Neural cell (in vitro differentiated cells): ENCODE data around the gene NIPBL. TPM values are rescaled to one million over a fixed set of nuclear protein-coding genes. Genes with fewer than 3 reads are reported as not detected.
"Not testable (repeated sequence)": the region's sequence is repeated elsewhere in the genome, so short reads cannot be mapped to it uniquely, and the experiment has no call there.

ENCODE experiments used
- H2AFZ ChIP-seq: fragments of 200-600, 300-800 bp; sonication (generic), shearing (Covaris generic); 2 replicates; pipeline ENCODE4 v1.6.0; 2014; ENCODE audit warnings: low read depth, mild to moderate bottlenecking, antibody characterized with exemption, low read length, moderate library complexity
- H3F3A ChIP-seq: fragments of 200-600 bp; shearing (Covaris generic); 2 replicates; pipeline ENCODE4 v1.6.1; 2016; ENCODE audit warnings: mild to moderate bottlenecking, moderate library complexity, mixed read lengths, antibody characterized with exemption, low read length; ENCODE audit not compliant: insufficient read depth, poor library complexity, severe bottlenecking
- H3K27ac ChIP-seq: fragments of 200-600, 300-800 bp; sonication (generic), shearing (Covaris generic); 2 replicates; pipeline ENCODE4 v1.5.1; 2014; ENCODE audit warnings: mild to moderate bottlenecking, low read length, moderate library complexity
- H3K27me3 ChIP-seq: fragments of 300-800, 200-600 bp; sonication (generic), shearing (Covaris generic); 2 replicates; pipeline ENCODE4 v1.6.0; 2014; ENCODE audit warnings: mild to moderate bottlenecking, low read depth, low read length, moderate library complexity; ENCODE audit not compliant: insufficient read depth
- H3K36me3 ChIP-seq: fragments of 300-800, 200-600 bp; sonication (generic), shearing (Covaris generic); 2 replicates; pipeline ENCODE4 v1.5.1; 2014; ENCODE audit warnings: mild to moderate bottlenecking, antibody characterized with exemption, low read length, moderate library complexity; ENCODE audit not compliant: insufficient read depth
- H3K4me2 ChIP-seq: fragments of 300-800, 200-600 bp; sonication (generic), shearing (Covaris generic); 2 replicates; pipeline ENCODE4 v1.6.0; 2014; ENCODE audit warnings: mild to moderate bottlenecking, low read length
- H3K4me3 ChIP-seq: fragments of 300-800, 200-600 bp; sonication (generic), shearing (Covaris generic); 2 replicates; pipeline ENCODE4 v1.5.1; 2014; ENCODE audit warnings: mild to moderate bottlenecking, low read length, moderate library complexity
- H3K79me2 ChIP-seq: fragments of 200-600 bp; shearing (Covaris generic); replicated peaks from 2 replicates; pipeline ENCODE4 v1.6.0; 2014; ENCODE audit warnings: mild to moderate bottlenecking, low read length, moderate library complexity; ENCODE audit not compliant: insufficient read depth
- H3K9ac ChIP-seq: fragments of 300-800, 200-600 bp; sonication (generic), shearing (Covaris generic); 2 replicates; pipeline ENCODE4 v1.6.1; 2016; ENCODE audit warnings: mild to moderate bottlenecking, low read length, mixed read lengths
- H3K9me2 ChIP-seq: fragments of 200-600 bp; shearing (Covaris generic); 2 replicates; pipeline ENCODE4 v1.6.1; 2016; ENCODE audit warnings: mild to moderate bottlenecking, low read length, mixed read lengths; ENCODE audit not compliant: insufficient read depth
- H3K9me3 ChIP-seq: fragments of 200-600, 300-800 bp; sonication (generic), shearing (Covaris generic); 2 replicates; pipeline ENCODE4 v1.6.1; 2016; ENCODE audit warnings: mild to moderate bottlenecking, mixed run types, low read length, moderate library complexity, mixed read lengths
- H4K20me1 ChIP-seq: fragments of 200-600 bp; shearing (Covaris generic); 2 replicates; pipeline ENCODE4 v1.6.1; 2016; ENCODE audit warnings: mild to moderate bottlenecking, mixed run types; ENCODE audit not compliant: insufficient read depth
- EP300 ChIP-seq: fragments of 450-650 bp; conservative IDR thresholded peaks from 2 replicates; pipeline ENCODE4 v1.6.1; 2014; ENCODE audit warnings: antibody characterized with exemption, mild to moderate bottlenecking, moderate library complexity; ENCODE audit not compliant: poor library complexity, severe bottlenecking
- EZH2 ChIP-seq: fragments of 200-600, 300-800 bp; shearing (Covaris generic), sonication (generic); IDR thresholded peaks from 2 replicates; pipeline ENCODE4 v1.6.1; 2014; ENCODE audit warnings: antibody characterized with exemption, low read length, borderline replicate concordance, mild to moderate bottlenecking; ENCODE audit not compliant: insufficient read depth, poor library complexity, severe bottlenecking
- MXI1 ChIP-seq: fragments of 450-650 bp; conservative IDR thresholded peaks from 2 replicates; pipeline ENCODE4 v1.6.1; 2014; ENCODE audit warnings: antibody characterized with exemption, mild to moderate bottlenecking; ENCODE audit not compliant: poor library complexity, severe bottlenecking
- POLR2AphosphoS5 ChIP-seq: IDR thresholded peaks from 2 replicates; pipeline ENCODE4 v1.6.1; 2012
- RAD21 ChIP-seq: fragments of 450-650 bp; conservative IDR thresholded peaks from 2 replicates; pipeline ENCODE4 v1.6.1; 2014; ENCODE audit warnings: antibody characterized with exemption, mild to moderate bottlenecking, moderate library complexity
- REST ChIP-seq: IDR thresholded peaks from 2 replicates; pipeline ENCODE4 v1.6.1; 2012; ENCODE audit warnings: borderline replicate concordance
- SMC3 ChIP-seq: fragments of 450-650 bp; conservative IDR thresholded peaks from 2 replicates; pipeline ENCODE4 v1.6.1; 2014; ENCODE audit warnings: antibody characterized with exemption, mild to moderate bottlenecking, moderate library complexity; ENCODE audit not compliant: poor library complexity
- TAF1 ChIP-seq: IDR thresholded peaks from 2 replicates; pipeline ENCODE4 v1.6.1; 2012; ENCODE audit warnings: low read depth
- polyA plus RNA-seq: library from polyadenylated mRNA; depleted of rRNA; stranded (reverse); fragments of >200 nt; gene quantifications from 2 replicates; pipeline ENCODE4 v1.2.3, GENCODE V29; 2014
- TF ChIP-seq, protein P1 (sequence below): fragments of 450-650 bp; IDR thresholded peaks from 2 replicates; pipeline ENCODE4 v1.5.1; 2014; ENCODE audit warnings: antibody characterized with exemption, mild to moderate bottlenecking, moderate library complexity; ENCODE audit not compliant: poor library complexity, severe bottlenecking

The NIPBL gene
- polyA plus RNA-seq, 1 donor from 2014 or later: 27.5 TPM

DNA sequence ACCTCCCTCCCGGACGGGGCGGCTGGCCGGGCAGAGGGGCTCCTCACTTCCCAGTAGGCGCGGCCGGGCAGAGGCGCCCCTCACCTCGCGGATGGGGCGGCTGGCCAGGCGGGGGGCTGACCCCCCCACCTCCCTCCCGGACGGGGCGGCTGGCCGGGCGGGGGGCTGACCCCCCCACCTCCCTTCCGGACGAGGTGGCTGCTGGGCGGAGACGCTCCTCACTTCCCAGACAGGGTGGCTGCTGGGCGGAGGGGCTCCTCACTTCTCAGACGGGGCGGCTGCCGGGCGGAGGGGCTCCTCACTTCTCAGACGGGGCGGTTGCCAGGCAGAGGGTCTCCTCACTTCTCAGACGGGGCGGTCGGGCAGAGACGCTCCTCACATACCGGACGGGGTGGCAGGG, 136.6 kb downstream of the NIPBL start:
- H3K36me3 ChIP-seq, H3K9me3 ChIP-seq, H3K27me3 ChIP-seq, H3K4me2 ChIP-seq, H3K79me2 ChIP-seq, H4K20me1 ChIP-seq, H3K9me2 ChIP-seq, H3K9ac ChIP-seq, H3K27ac ChIP-seq, H3K4me3 ChIP-seq, H2AFZ ChIP-seq, H3F3A ChIP-seq: not testable (repeated sequence)

- no peak overlapping the region for H2AFZ ChIP-seq
- H3K79me2 ChIP-seq: peaks cover 3% of the 10 kb centered on the region
- H3K4me3 ChIP-seq: no peak overlapping the region
- H3K9ac ChIP-seq: no peak overlapping the region
- TF ChIP-seq TAF1 (no peak), RAD21 (no peak), EZH2 (no peak), REST (no peak), MXI1 (no peak), POLR2AphosphoS5 (no peak), EP300 (no peak), SMC3 (no peak)
- TF ChIP-seq, protein P1, sequence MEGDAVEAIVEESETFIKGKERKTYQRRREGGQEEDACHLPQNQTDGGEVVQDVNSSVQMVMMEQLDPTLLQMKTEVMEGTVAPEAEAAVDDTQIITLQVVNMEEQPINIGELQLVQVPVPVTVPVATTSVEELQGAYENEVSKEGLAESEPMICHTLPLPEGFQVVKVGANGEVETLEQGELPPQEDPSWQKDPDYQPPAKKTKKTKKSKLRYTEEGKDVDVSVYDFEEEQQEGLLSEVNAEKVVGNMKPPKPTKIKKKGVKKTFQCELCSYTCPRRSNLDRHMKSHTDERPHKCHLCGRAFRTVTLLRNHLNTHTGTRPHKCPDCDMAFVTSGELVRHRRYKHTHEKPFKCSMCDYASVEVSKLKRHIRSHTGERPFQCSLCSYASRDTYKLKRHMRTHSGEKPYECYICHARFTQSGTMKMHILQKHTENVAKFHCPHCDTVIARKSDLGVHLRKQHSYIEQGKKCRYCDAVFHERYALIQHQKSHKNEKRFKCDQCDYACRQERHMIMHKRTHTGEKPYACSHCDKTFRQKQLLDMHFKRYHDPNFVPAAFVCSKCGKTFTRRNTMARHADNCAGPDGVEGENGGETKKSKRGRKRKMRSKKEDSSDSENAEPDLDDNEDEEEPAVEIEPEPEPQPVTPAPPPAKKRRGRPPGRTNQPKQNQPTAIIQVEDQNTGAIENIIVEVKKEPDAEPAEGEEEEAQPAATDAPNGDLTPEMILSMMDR: no peak
- no peaks in the 10 kb centered on the region for H3F3A ChIP-seq
- H4K20me1 ChIP-seq: no peaks in the 10 kb centered on the region
- H3K9me3 ChIP-seq: no peaks in the 10 kb centered on the region
- H3K27ac ChIP-seq: no peak overlapping the region
- H3K27me3 ChIP-seq: no peaks in the 10 kb centered on the region
- peaks cover 4% of the 10 kb centered on the region for H3K36me3 ChIP-seq
- H3K9me2 ChIP-seq: no peaks in the 10 kb centered on the region
- H3K4me2 ChIP-seq: no peak overlapping the region
Measured at GRCh38 chr5:37014321-37014720, 137.8 kb downstream of the NIPBL start.
